Kidney (tissue), 14 donors: ENCODE results near the gene TMEM45B. TPM values are rescaled to one million over a fixed set of nuclear protein-coding genes. Genes with fewer than 3 reads are reported as not detected.

Experiments
- DNase-seq, 5 donors: peaks; one replicate each; pipeline ENCODE4 v3.0.0-alpha.2; 2013 to 2020
- FAIRE-seq: peaks from 2 replicates; lab custom pipeline; 2012; peaks lifted over from hg19 to GRCh38; lab: Jason Lieb, UNC
- H3K27ac ChIP-seq, 2 donors: one replicate each; pipeline ENCODE4 v1.7.0; 2013; ENCODE audit warnings: low read depth in 2 of 2, low read length in 2 of 2, inconsistent platforms in 1 of 2
- H3K27me3 ChIP-seq: one replicate; pipeline ENCODE4 v1.7.1; 2013; ENCODE audit warnings: low read length, inconsistent platforms; ENCODE audit not compliant: control insufficient read depth, insufficient read depth
- H3K36me3 ChIP-seq, 3 donors: one replicate each; pipeline versions ENCODE4 v1.7.0 to v1.7.1; 2013; ENCODE audit warnings: low read length in 3 of 3, control low read depth in 1 of 3, inconsistent platforms in 1 of 3; ENCODE audit not compliant: insufficient read depth in 3 of 3, control insufficient read depth in 2 of 3
- H3K4me1 ChIP-seq, 3 donors: one replicate each; pipeline versions ENCODE4 v1.7.0 to v1.7.1; 2013; ENCODE audit warnings: low read length in 3 of 3, inconsistent platforms in 1 of 3, low read depth in 1 of 3; ENCODE audit not compliant: control insufficient read depth in 2 of 3, insufficient read depth in 2 of 3
- H3K4me3 ChIP-seq, 3 donors: one replicate each; pipeline versions ENCODE4 v1.7.0 to v1.8.1; 2013; ENCODE audit warnings: low read length in 3 of 3, control low read depth in 1 of 3, inconsistent platforms in 1 of 3
- H3K9ac ChIP-seq, 3 donors: one replicate each; pipeline versions ENCODE4 v1.7.0 to v1.7.1; 2013; ENCODE audit warnings: low read length in 3 of 3, control low read depth in 1 of 3, inconsistent platforms in 1 of 3
- H3K9me3 ChIP-seq, 3 donors: one replicate each; pipeline versions ENCODE4 v1.7.0 to v1.7.1; 2013; ENCODE audit warnings: low read length in 3 of 3, control low read depth in 1 of 3, inconsistent platforms in 1 of 3; ENCODE audit not compliant: control insufficient read depth in 2 of 3, insufficient read depth in 1 of 3
- intact Hi-C: fragments of 100-400 bp; cut with DNase I; formaldehyde crosslinking; loops from one replicate; pipeline ENCODE4 v1.11.1; 2022
- polyA plus RNA-seq: library from polyadenylated mRNA; stranded (reverse); fragments of 350-450 nt; fragmentation: Illumina TruSeq; extraction: RNeasy Lipid Tissue Mini Kit (QIAGEN cat#74804); gene quantifications from one replicate; pipeline ENCODE4 v1.2.3, GENCODE V29; 2014; ENCODE audit warnings: low read depth, low replicate concordance; ENCODE audit not compliant: insufficient read depth
- total RNA-seq: library from RNA; stranded (reverse); fragmentation: NEBNext Ultra II Directional; extraction: Animal tissue kit (Norgen Biotek cat#: 25700); gene quantifications from one replicate; pipeline ENCODE4 v1.2.1, GENCODE V29; 2021
- TF ChIP-seq, protein P1 (sequence below): IDR thresholded peaks from 3 replicates; pipeline ENCODE4 v1.5.1; 2012; ENCODE audit warnings: mild to moderate bottlenecking, moderate library complexity, borderline replicate concordance; ENCODE audit not compliant: insufficient read depth; ENCODE audit errors: extremely low read depth
- donor health status: control.
- donor health status: control.
- donor health status: control.
- donor health status: control.
- donor health status: control.
- donor health status: DM: yes; HTN: yes; CAD: no.
- donor health status: Normal renal cell carcinoma (clear cell type).

The TMEM45B gene
- total and polyA plus RNA-seq, 2 donors from 2014 or later, result 17.7 to 37.5 TPM

DNA sequence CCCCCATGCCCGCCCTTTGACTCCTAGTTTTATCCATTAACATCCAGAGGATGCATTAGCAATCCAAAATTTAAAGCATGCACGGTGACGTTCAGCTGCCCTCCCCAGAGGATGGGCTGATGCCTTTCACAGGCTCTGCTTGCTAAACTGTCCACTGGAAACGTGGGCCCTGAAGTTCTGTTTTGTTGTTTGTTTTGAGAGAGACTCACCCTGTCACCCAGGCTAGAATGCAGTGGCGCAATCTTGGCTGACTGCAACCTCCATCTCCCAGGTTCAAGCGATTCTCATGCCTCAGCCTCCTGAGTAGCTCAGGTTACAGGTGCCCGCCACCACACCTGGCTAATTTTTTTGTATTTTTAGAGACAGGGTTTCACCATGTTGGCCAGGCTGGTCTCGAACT, 40.4 kb downstream of the TMEM45B start:
- H3K27me3 ChIP-seq, result no peaks in the 10 kb centered on the region
- no peak overlapping the region for H3K9ac ChIP-seq
- H3K4me1 ChIP-seq, result peaks cover 0 to 3% (median under 1%) of the 10 kb centered on the region in 3 donors
- FAIRE-seq (no peak), DNase-seq (no peak)
- intact Hi-C loops, result no loop called here
- H3K4me3 ChIP-seq, result no peak overlapping the region
- peaks cover 0 to 3% (median 0%) of the 10 kb centered on the region in 3 donors for H3K36me3 ChIP-seq
- H3K27ac ChIP-seq, result no peak overlapping the region
- TF ChIP-seq, protein P1, sequence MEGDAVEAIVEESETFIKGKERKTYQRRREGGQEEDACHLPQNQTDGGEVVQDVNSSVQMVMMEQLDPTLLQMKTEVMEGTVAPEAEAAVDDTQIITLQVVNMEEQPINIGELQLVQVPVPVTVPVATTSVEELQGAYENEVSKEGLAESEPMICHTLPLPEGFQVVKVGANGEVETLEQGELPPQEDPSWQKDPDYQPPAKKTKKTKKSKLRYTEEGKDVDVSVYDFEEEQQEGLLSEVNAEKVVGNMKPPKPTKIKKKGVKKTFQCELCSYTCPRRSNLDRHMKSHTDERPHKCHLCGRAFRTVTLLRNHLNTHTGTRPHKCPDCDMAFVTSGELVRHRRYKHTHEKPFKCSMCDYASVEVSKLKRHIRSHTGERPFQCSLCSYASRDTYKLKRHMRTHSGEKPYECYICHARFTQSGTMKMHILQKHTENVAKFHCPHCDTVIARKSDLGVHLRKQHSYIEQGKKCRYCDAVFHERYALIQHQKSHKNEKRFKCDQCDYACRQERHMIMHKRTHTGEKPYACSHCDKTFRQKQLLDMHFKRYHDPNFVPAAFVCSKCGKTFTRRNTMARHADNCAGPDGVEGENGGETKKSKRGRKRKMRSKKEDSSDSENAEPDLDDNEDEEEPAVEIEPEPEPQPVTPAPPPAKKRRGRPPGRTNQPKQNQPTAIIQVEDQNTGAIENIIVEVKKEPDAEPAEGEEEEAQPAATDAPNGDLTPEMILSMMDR, result no peak
- H3K9me3 ChIP-seq, result no peaks in the 10 kb centered on the region

DNA sequence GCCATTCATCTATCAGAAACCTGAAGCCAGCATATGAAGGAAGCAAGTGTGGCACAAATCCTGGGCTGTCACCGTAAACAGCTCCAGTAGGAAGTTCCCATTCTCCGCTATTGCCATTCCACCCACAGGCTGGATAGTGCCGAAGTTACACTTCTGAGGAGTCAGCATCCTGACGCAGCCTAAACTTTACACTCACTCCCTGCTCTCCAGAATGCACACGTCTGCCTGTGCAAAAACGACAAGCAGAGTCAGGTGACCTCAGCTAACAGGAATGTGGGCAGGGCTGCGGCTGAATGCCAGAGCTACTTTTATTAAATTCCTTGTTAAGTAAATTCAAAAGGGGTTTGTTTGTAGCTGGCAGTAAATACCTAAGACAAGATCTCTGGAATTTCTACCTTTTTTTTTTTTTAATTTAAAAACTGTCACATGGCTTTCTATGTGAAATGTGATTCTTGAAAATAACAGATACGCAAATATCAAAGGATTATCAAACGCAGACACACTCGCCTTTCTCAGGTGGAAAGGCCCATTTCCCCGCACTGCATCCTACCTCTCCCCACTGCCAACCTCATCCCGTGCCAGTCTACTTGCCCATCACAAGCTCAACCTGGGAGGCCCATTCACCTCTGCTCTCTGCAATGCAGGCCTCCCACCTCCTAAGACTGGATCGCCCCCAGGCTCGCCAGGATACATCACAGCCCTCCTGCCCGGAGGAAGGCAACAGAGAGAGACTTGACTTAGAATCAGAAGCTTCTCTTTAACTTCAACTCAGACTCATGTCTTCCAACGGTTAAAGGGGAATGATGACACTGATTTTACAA, 46.3 kb downstream of the TMEM45B start:
- H3K36me3 ChIP-seq, result peaks cover 8 to 32% (median 18%) of the 10 kb centered on the region in 3 donors
- H3K27ac ChIP-seq, result peak overlapping the region; percentile 87 to 88
- no peaks in the 10 kb centered on the region for H3K9me3 ChIP-seq
- peaks cover 2 to 11% (median 11%) of the 10 kb centered on the region in 3 donors for H3K4me1 ChIP-seq
- intact Hi-C loops, result no loop called here
- peak overlapping the region in 1 of 3 donors; percentile 37 for H3K9ac ChIP-seq
- no peaks in the 10 kb centered on the region for H3K27me3 ChIP-seq
- H3K4me3 ChIP-seq, result peak overlapping the region in 2 of 3 donors; percentile 23 to 52
- FAIRE-seq (peak; percentile 81), DNase-seq (peak in 4 of 5 donors; percentile 86 to 95 (median 90))
- TF ChIP-seq, protein P1, result no peak

DNA sequence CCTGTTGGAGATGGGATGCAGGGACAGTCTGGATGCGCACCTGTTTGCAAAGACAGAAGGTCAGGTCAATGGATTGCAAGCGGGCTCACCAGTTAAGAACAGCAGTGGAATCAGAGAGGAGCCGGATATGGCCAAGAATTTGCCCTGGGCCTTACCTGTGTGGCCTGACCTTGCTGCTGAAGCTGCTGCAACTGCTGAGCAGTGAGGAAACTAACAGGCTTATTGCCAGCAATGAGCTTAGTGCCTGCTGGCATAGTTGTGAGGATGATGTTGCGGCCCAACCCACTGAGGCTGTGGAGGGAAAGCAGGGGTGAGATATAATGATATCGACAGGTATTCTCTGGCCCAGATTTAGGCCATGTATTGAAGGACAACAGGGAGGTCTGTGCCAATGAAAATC, 49.2 kb downstream of the TMEM45B start:
- TF ChIP-seq, protein P1, result no peak
- no peak for FAIRE-seq
- peaks cover 8 to 54% (median 24%) of the 10 kb centered on the region in 3 donors for H3K36me3 ChIP-seq
- no peak overlapping the region for H3K4me3 ChIP-seq
- H3K9ac ChIP-seq, result no peak overlapping the region
- DNase-seq, result no peak
- H3K27ac ChIP-seq, result no peak overlapping the region
- no peaks in the 10 kb centered on the region for H3K27me3 ChIP-seq
- no peaks in the 10 kb centered on the region for H3K9me3 ChIP-seq
- intact Hi-C loops, result no loop called here
- H3K4me1 ChIP-seq, result peaks cover 2 to 11% (median 11%) of the 10 kb centered on the region in 3 donors
